PC-9 (cell line): Measurements from ENCODE around the gene MED19.

ENCODE experiments used
- EZH2 ChIP-seq: fragments of 200-600 bp; sonication (generic); IDR thresholded peaks from 2 replicates; pipeline ENCODE4 v1.8.0; 2017; ENCODE audit warnings: antibody characterized with exemption, low read depth
- TF ChIP-seq, protein P1 (sequence below): fragments of 200-600 bp; sonication (generic); conservative IDR thresholded peaks from 2 replicates; pipeline ENCODE4 v1.6.1; 2017; ENCODE audit warnings: mixed run types, antibody characterized with exemption, mild to moderate bottlenecking, moderate library complexity

GRCh38 chr11:57728829-57729228 lies 16.8 kb upstream of the MED19 start:
- TF ChIP-seq, protein P1, sequence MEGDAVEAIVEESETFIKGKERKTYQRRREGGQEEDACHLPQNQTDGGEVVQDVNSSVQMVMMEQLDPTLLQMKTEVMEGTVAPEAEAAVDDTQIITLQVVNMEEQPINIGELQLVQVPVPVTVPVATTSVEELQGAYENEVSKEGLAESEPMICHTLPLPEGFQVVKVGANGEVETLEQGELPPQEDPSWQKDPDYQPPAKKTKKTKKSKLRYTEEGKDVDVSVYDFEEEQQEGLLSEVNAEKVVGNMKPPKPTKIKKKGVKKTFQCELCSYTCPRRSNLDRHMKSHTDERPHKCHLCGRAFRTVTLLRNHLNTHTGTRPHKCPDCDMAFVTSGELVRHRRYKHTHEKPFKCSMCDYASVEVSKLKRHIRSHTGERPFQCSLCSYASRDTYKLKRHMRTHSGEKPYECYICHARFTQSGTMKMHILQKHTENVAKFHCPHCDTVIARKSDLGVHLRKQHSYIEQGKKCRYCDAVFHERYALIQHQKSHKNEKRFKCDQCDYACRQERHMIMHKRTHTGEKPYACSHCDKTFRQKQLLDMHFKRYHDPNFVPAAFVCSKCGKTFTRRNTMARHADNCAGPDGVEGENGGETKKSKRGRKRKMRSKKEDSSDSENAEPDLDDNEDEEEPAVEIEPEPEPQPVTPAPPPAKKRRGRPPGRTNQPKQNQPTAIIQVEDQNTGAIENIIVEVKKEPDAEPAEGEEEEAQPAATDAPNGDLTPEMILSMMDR = no peak
- no peak for TF ChIP-seq EZH2
